22Rv1 (cell line): ENCODE data around the gene TMEM164.

Experiments used
- CTCF ChIP-seq: fragments of 450-650 bp; IDR thresholded peaks from 2 replicates; pipeline ENCODE4 v1.5.1; 2017; ENCODE audit warnings: mild to moderate bottlenecking
- ZFX ChIP-seq: fragments of 450-650 bp; IDR thresholded peaks from 2 replicates; pipeline ENCODE4 v1.6.1; 2017; ENCODE audit warnings: antibody characterized with exemption, borderline replicate concordance

GRCh38 chrX:110170029-110170428, 167.1 kb downstream of the TMEM164 start:
- TF ChIP-seq CTCF (no peak), ZFX (no peak)
